K562 (cell line): Measurements from ENCODE around the gene ALOXE3. TPM values are rescaled to one million over a fixed set of nuclear protein-coding genes. Genes with fewer than 3 reads are reported as not detected.
A peak's percentile ranks its signal among the peaks of the same experiment; 100 is the strongest.

Experiments
- ATF3 ChIP-seq, 2 experiments: fragments of 450-650 bp in 1 of 2; sonication (generic) in 1 of 2; formaldehyde crosslinking in 1 of 2; IDR thresholded peaks in 1 of 2; conservative IDR thresholded peaks in 1 of 2; 2 replicates each; pipeline versions ENCODE4 v1.6.1 to v1.8.1; 2016 to 2023; ENCODE audit warnings: mild to moderate bottlenecking in 2 of 2, moderate library complexity in 2 of 2, inconsistent platforms in 1 of 2, missing genetic modification reagents in 1 of 2
- BCLAF1 ChIP-seq, 2 experiments: fragments of 450-650 bp in 1 of 2; IDR thresholded peaks; 2 replicates each; pipeline ENCODE4 v1.6.1; 2011 to 2017; ENCODE audit warnings: low read depth in 2 of 2, antibody characterized with exemption in 1 of 2, borderline replicate concordance in 1 of 2, low read length in 1 of 2, mild to moderate bottlenecking in 1 of 2, mixed read lengths in 1 of 2; ENCODE audit not compliant: control insufficient read depth in 1 of 2
- CCNT2 ChIP-seq: IDR thresholded peaks from 2 replicates; pipeline ENCODE4 v1.6.1; 2011; ENCODE audit warnings: borderline replicate concordance, low read depth, mild to moderate bottlenecking, moderate library complexity, mixed read lengths, low read length; ENCODE audit not compliant: insufficient read length; ENCODE audit errors: extremely low read depth
- DLX4 ChIP-seq: fragments of 250-450 bp; sonication (Bioruptor Pico); IDR thresholded peaks from 2 replicates; pipeline ENCODE4 v1.6.1; 2021; ENCODE audit warnings: mild to moderate bottlenecking
- DNMT1 ChIP-seq: fragments of 450-650 bp; IDR thresholded peaks from 2 replicates; pipeline ENCODE4 v1.6.1; 2016; ENCODE audit warnings: antibody characterized with exemption, mild to moderate bottlenecking
- E2F1 ChIP-seq: sonication (generic); formaldehyde crosslinking; IDR thresholded peaks from 2 replicates; pipeline ENCODE4 v1.8.1; 2023; ENCODE audit warnings: mild to moderate bottlenecking, missing genetic modification reagents, moderate library complexity
- LARP7 ChIP-seq: fragments of 450-650 bp; IDR thresholded peaks from 2 replicates; pipeline ENCODE4 v1.6.1; 2016
- MCM7 ChIP-seq, 2 experiments: fragments of 450-650 bp; IDR thresholded peaks; 2 replicates each; pipeline ENCODE4 v1.6.1; 2016 to 2018
- NCOA2 ChIP-seq, 2 experiments: fragments of 450-650 bp; IDR thresholded peaks; 2 replicates each; pipeline ENCODE4 v1.6.1; 2018; ENCODE audit warnings: mild to moderate bottlenecking in 2 of 2, moderate library complexity in 1 of 2; ENCODE audit not compliant: partially characterized antibody in 2 of 2
- NR2F6 ChIP-seq: fragments of 450-650 bp; formaldehyde crosslinking; IDR thresholded peaks from 2 replicates; pipeline ENCODE4 v1.4.0; 2020; ENCODE audit warnings: mild to moderate bottlenecking
- RBM39 ChIP-seq: fragments of 200-400 bp; formaldehyde crosslinking; optimal IDR thresholded peaks from 2 replicates; pipeline ENCODE3; 2018; ENCODE audit warnings: low read depth, low read length
- RHOXF2B ChIP-seq: fragments of 250-450 bp; sonication (Bioruptor Pico); conservative IDR thresholded peaks from 2 replicates; pipeline ENCODE4 v1.5.1; 2021
- TAF1 ChIP-seq: IDR thresholded peaks from 2 replicates; pipeline ENCODE4 v1.6.1; 2011; ENCODE audit warnings: mild to moderate bottlenecking, low read length, moderate library complexity; ENCODE audit not compliant: insufficient read depth, control insufficient read depth, severe bottlenecking; ENCODE audit errors: extremely low read depth
- TARDBP ChIP-seq: fragments of 450-650 bp; IDR thresholded peaks from 2 replicates; pipeline ENCODE4 v1.6.1; 2016
- TFAM ChIP-seq: fragments of 250-450 bp; sonication (Bioruptor Pico); conservative IDR thresholded peaks from 2 replicates; pipeline ENCODE4 v1.5.0; 2021; ENCODE audit warnings: mild to moderate bottlenecking, moderate library complexity
- THAP7 ChIP-seq: fragments of 250-450 bp; sonication (Bioruptor Pico); IDR thresholded peaks from 2 replicates; pipeline ENCODE4 v1.5.0; 2021
- ZBTB2 ChIP-seq: fragments of 450-650 bp; IDR thresholded peaks from 2 replicates; pipeline ENCODE4 v1.6.1; 2016; ENCODE audit warnings: antibody characterized with exemption
- ZFX ChIP-seq: sonication (generic); formaldehyde crosslinking; IDR thresholded peaks from 2 replicates; pipeline ENCODE4 v1.8.0; 2022; ENCODE audit warnings: mild to moderate bottlenecking, missing genetic modification reagents, moderate library complexity
- ZNF212 ChIP-seq: fragments of 450-650 bp; formaldehyde crosslinking; IDR thresholded peaks from 2 replicates; pipeline ENCODE4 v1.4.0; 2020; ENCODE audit warnings: mild to moderate bottlenecking
- ZNF444 ChIP-seq: fragments of 250-450 bp; sonication (Bioruptor Pico); IDR thresholded peaks from 2 replicates; pipeline ENCODE4 v1.4.0; 2020; ENCODE audit warnings: mild to moderate bottlenecking, moderate library complexity
- ZNF785 ChIP-seq: fragments of 250-450 bp; sonication (Bioruptor Pico); IDR thresholded peaks from 2 replicates; pipeline ENCODE4 v1.4.0; 2020; ENCODE audit warnings: mild to moderate bottlenecking
- ZNF79 ChIP-seq: fragments of 250-450 bp; sonication (Bioruptor Pico); IDR thresholded peaks from 2 replicates; pipeline ENCODE4 v1.4.0; 2020; ENCODE audit warnings: low read depth, mild to moderate bottlenecking, moderate library complexity
- polyA plus RNA-seq, 8 experiments: library from polyadenylated mRNA; depleted of rRNA in 4 of 8; stranded (reverse) in 5 of 8; unstranded in 3 of 8; fragments of >200 nt; fragmentation: Nextera tagmentation in 2 of 8; fragmentation: Illumina TruSeq in 1 of 8; extraction: Ambion mirVana in 2 of 8; extraction: Trizol in 1 of 8; gene quantifications; 2 replicates each; pipeline versions ENCODE4 v1.2.1 to v1.2.3, GENCODE V29; 2011 to 2014; ENCODE audit warnings: inconsistent platforms in 1 of 8, missing spikeins in 1 of 8
- total RNA-seq, 7 experiments: library from RNA; depleted of rRNA in 6 of 7; stranded (reverse); fragments of >200 nt in 6 of 7; fragmentation: Illumina TruSeq in 2 of 7; extraction: Trizol in 2 of 7; gene quantifications; 2 replicates each; pipeline versions ENCODE4 v1.2.1 to v1.2.3, GENCODE V29; 2011 to 2021; ENCODE audit warnings: low replicate concordance in 1 of 7

Gene ALOXE3
- total and polyA plus RNA-seq, 9 of the 15 experiments (the other 6 are each of a cell fraction or from before 2014, with no cell fraction given): 0.04 TPM; not detected in 8

- TF ChIP-seq THAP7 (no peak), E2F1 (CRISPR knock-in tag) (no peak), RBM39 (no peak), LARP7 (no peak), RHOXF2B (CRISPR knock-in tag) (no peak), DLX4 (CRISPR knock-in tag) (no peak), NR2F6 (CRISPR knock-in tag) (no peak), ZBTB2 (no peak), ZNF785 (CRISPR knock-in tag) (no peak), CCNT2 (peak; percentile 76), BCLAF1 (IDR thresholded peaks at IDR 0.05; ENCODE audit: borderline replicate concordance in 1 of 2, control insufficient read depth in 1 of 2, low read depth in 2 of 2, low read length in 1 of 2) (no peak), TARDBP (no peak), TAF1 (no peak), ZFX (CRISPR knock-in tag) (peak; percentile 69), ZNF79 (CRISPR knock-in tag) (no peak), MCM7 (IDR thresholded peaks at IDR 0.05) (no peak), TFAM (CRISPR knock-in tag) (no peak), DNMT1 (no peak), ZNF444 (CRISPR knock-in tag) (no peak), ATF3 (IDR thresholded peaks at IDR 0.05) (no peak), ATF3 (CRISPR knock-in tag; conservative IDR thresholded peaks at IDR 0.05) (no peak), NCOA2 (IDR thresholded peaks at IDR 0.05; ENCODE audit: partially characterized antibody in 2 of 2) (no peak), ZNF212 (no peak)
Observed at GRCh38 chr17:8151120-8151640, 32.9 kb upstream of the ALOXE3 start (continued).
